Tongue (tissue), 2 donors: ENCODE data around the gene ELL. TPM values are rescaled to one million over a fixed set of nuclear protein-coding genes. Genes with fewer than 3 reads are reported as not detected.
A peak's percentile ranks its signal among the peaks of the same experiment; 100 is the strongest.

Experiments used
- DNase-seq: peaks from one replicate; pipeline ENCODE4 v3.0.0-alpha.2; 2015
- total RNA-seq: library from RNA; depleted of rRNA; stranded (reverse); fragments of >200 nt; gene quantifications from one replicate; pipeline ENCODE4 v1.2.3, GENCODE V29; 2014

Gene ELL
- total RNA-seq, 1 donor from 2014 or later: 21.7 TPM

DNA sequence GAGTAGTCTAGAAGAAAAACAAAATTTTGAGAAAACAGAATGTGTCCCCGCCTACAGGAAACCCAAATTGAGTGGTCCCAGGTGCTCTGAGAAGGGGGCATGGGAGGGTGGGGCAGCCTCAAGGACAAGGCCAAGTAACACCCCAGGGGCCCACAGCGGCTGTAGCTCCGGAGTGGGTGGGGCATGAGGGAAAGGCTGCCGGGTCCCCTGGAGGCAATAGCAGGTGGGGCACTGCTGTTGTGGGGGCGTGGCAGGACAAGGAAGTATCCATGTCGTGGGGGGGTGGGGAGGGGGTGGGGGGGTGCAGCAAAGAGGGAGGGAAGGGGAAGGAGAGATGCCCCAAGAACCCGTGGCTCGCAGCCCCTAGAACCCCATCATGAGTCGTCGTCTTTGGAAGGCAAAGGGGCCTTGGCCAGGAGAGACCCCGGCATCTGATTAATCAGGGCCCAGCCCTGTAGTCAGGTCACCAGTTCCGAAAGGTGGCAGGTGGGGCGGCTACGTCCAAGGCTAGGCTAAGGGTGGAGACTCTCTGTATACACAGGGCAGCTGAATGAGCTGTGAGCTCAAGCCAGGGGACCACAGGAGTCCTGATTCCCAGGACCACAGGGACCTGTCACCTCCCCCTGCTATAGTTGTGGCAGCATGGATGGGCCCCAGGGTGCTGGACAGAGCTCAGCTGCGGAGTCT lies 76.5 kb downstream of the ELL start:
- DNase-seq: no peak

DNA sequence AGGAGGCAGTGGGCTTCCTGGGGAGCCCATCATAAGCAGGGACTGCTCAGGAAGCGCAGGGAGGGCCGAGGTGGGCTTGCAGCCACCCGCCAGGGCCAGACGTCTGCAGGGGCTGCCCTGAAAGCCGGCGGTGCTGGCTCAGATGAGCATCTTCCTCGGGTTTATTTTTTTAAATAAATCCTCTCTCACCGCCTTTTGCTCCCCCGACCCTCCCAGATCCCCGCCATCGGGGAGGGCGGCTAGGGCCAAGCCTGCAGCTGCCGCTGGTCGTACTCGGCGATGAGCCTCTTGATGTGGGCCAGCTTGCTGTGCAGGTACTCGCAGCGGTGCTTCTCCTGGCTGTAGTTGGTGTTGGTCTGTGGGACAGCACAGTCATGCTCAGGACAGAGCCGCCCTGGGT lies 77.4 kb downstream of the ELL start:
- no peak for DNase-seq

DNA sequence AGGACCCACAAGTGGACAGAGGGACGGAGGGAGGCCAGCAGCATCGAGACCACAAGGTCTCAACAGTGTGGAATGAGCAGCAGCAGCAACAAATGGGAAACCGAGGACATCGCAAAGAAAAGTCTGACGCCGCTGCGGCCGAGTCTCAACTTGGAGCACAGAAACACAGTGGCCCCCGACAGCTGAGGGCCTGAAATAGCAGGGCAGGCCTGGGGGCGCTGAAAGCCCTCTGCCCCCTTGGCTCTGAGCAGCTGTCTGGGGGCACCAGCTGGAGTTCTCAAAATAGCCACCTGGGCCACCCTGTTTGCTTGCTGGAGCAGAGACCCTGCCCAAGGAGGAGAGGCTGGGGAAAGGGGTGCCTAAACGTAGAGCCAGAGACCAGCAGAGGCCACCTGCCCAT lies 78.0 kb downstream of the ELL start:
- DNase-seq: peak; percentile 85

DNA sequence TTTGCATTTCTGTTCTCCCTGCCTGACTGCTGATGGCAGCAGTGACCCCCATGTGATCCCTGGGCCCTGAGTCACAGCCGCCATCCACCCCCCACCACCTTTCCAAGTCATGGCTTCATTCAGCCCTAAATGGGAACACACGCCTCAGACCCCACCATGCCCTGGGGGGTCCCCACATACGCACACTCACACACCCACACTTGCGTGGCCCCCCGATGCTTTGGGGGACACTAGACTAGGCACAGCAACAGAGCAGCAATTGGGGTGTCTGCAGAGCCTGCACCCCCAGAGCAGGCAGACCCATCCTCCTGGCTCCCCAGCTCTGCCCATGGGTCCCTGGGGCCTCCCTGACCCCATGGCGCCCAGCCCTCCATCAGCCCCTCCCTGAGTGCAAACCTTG lies 78.5 kb downstream of the ELL start:
- DNase-seq: no peak

DNA sequence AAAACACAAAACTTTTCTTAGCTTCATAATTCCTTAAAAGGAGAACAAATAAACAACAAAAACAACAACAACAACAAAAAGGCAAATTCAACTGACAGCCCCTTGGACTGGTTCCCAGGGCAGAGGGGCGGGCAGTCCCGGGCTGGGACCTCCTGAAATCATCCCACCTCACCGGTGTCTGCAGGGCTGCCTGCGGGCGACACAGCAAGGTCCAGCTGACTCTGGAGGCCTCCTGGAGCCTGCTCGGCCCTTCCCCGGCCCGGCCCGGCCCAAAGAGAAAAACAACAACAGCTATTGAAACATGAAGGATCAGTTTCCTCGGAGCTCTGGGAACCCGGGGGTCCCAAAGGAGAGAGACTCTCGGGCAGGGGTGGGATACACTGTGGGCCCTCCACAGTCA lies 78.9 kb downstream of the ELL start:
- no peak for DNase-seq

DNA sequence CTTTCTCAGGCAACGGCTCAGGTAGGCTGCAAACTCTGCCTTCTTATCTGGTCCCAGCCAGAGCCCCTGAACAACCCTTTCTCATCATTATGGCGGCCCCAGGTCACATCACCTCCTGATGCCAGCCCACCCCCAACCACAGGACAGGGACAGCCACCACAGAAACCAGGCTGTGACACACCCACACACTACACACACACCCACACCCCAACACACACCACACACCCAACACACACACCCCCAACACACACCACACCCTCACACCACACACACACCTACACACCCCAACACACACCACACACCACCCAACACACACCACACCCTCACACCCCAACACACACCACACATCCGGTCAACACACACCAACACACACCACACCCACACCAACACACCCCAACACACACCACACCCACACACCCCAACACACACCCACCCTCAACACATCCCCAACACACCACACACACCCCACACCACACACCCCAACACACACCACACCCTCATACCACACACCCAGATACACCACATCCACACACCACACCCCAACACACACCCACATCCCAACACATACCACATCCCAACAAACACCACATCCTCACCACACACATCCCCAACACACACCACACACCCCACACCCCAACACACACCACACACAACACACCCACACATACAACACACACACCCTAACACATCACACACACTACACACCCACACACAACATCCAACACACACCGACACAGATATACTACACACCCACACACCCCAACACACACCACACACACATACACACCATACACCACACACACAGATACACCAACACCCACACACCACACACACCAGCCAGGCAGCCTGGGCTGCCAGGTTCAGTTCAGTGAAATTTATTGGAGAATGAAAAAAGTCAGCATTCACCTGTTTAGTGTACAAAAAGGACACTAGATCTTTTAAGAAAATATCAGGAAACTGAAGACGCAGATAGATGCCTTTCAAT lies 79.8 kb downstream of the ELL start:
- DNase-seq: no peak

DNA sequence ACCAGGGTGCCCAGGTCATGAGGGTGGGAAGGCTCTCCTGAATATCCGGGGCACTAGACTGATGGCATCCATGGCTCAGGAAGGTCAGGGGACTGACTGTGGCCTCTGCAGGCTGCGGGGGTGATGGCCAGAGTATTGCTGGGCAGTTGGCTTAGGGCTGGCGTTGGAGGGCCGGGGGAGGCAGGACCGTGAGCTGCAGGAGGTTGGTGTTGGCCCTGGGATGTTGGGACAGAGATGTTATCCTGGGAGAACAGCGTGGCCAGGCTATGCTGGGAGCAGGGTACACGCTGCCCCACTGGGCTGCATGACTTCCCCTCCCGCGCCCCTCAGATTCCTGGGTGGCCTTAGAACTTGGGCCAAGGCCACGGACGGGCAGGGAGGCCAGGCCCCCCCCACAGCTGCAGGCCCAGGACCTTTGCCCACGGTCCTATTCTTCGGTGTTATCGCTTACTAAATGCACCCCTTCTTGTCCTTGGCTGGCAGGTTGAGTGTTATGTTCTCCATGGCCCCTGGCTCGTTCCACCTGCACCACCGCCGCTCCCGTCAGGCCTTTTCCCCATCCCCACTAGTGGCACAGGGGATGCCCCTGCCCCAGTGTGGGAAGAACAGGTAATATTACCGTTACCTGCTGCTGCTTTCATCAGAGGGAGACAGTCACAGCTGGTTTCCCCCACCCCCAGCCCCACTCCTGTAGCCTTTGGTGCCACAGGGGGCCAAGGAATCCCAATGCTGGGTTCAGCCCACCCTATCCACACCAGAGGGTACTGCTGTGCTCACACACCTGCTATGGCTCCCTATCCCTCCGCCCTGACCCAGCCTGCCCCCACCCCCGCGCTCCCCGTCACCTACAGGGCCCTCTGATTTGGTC lies 80.7 kb downstream of the ELL start:
- DNase-seq: no peak

DNA sequence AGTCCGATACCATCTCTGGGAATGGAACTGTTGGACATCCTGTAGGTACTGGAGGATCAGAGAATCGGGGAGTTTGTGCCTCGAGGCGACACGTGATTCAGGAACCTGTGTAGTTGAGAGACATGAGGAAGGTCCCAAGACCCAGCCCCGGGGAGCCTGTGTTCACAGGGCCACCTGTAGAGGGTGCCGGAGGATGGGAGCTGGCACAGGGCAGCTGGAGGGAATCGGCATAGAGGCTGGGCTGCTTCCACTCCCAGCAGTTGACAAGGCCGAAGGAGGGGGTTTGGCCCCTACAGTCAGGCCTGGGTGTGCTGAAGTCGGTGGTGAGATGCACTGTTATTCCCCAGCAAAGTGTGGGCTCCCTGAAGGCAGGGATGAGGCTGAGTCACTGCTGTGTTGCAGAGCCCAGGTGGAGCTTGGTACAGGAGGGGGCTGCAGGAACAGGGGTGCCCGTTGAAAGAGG lies 81.4 kb downstream of the ELL start:
- no peak for DNase-seq

DNA sequence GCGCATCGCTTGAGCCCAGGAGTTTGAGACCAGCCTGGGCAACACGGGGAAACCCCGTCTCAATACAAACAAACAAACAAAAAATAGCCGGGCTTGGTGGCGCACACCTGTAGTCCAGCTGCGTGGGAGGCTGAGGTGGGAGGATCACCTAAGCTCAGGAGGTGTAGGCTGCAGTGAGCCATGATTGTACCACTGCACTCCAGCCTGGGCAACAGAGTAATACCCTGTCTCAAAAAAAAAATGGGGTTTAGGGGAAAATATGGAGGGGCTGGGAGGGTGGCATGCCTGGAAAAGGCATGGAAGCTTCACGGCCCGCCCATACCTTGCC lies 82.0 kb downstream of the ELL start:
- no peak for DNase-seq

DNA sequence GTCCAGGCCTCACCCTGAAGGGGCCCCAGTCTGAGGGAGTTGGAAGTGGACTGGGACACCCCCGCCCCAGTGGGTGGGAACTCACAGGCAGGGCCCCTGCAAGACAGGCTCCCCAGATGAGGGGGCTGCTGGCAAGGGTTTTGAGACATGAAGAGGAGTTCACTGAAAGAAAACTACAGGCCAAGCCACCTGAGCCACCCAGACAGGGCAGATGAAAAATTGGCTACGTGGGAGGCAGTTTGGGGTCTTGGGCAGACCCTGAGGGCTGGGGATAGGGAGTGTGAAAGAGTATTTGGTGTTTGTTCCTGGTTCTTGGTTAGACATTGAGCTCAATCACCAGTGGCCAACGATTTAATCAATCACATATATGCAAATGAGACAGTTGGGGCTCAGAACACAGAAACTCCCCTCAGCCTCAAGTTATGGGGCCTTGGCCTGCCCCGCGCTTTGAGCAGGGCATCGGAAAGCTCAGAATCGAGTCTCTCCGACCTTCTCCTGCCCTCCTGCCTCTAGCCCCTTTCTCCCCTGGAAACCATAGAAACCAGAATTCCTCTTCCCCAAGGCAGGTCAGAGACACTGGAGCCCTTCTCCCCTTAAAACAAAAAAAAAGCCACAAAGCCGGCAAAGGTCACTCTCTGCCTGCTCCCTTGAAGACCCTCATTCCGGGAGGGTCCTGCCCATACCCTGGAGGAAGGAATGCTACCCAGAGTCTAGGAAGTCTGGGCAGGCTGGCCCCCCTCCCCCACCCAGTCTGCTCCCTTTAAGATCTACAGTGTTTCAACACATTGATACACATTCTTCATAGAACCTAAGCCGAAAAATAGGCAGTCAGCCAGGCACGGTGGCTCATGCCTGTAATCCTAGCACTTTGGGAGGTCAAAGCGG lies 82.6 kb downstream of the ELL start:
- no peak for DNase-seq

DNA sequence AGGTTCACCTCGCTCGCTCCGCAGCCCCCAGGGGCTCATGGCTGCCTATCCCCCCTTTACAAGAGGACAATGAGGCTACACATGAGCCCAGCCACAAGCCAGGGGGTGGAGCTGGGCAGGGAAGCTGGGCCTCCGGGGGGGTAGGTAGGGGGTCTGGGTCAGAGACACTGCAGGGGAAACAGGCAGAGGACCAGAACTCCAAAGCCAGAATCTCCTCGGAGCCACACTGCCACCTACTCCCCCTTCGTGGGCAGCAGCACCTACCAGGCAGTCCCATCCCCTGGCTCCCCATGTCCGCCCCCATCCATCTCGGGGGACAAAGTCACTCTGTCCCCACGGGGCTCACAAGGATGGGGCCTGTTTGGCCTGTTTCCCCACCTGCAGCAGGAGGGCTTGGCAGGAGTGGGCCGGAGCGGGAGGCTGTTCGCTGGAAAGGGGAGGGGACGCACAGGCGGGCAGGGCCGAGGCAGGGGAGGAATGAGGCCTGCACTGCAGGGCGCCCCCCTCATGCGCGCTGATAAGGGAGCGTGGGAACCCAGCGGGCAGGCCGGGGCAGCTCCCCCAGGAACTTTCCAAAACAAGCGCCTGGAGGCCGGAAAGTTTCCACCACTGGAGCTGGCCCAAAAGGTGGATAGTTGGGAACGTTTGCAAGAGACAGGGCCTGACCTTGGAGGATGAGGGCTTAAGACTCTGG lies 83.4 kb downstream of the ELL start:
- no peak for DNase-seq

DNA sequence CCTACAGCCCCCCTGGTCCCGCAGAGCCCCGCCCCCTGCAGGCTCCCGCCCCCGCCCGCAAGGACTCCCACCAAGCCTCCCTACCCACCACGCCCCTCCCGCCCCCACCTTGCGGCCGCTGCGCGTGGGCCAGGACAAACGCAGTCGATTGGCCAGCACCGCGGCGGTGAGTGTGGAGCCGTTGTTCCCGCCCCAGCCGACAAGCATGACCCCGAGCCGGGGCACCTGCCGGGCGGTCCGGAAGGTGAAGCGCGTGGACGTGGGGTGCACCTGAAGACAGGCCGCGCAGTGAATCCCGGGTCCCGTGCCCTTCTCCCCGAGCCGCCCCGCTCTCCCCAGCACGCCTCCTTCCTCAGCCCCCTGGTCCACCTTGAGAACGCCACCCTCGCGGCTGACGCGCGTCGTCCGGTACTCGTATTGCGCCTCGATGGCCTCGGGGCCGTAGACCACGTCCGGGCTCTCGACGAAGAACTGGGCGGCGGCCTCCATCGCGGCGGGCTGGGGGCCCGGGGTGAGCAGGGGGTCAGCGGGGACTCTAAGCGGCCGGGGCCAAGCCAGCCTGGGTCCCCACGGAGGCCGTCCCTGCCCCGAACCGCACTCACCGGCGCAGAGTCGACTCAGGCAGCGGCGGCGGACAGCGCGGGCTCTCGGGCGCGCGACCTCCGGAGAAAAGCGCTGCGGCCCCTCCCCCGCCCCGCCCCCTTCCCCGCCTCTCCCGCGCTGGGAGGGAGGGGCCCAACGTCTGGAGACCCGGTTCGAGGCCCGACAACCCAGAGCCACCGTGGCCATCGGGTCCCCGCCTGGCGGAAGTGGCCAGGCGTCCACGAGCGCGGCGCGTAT lies 84.2 kb downstream of the ELL start, which contains the start of gene ISYNA1:
Gene ISYNA1, minus strand, starts transcription at position 643 of the 840 bp plus-strand sequence. Its CDS starts 154 bp downstream, at position 489.
- peak; percentile 77 for DNase-seq

DNA sequence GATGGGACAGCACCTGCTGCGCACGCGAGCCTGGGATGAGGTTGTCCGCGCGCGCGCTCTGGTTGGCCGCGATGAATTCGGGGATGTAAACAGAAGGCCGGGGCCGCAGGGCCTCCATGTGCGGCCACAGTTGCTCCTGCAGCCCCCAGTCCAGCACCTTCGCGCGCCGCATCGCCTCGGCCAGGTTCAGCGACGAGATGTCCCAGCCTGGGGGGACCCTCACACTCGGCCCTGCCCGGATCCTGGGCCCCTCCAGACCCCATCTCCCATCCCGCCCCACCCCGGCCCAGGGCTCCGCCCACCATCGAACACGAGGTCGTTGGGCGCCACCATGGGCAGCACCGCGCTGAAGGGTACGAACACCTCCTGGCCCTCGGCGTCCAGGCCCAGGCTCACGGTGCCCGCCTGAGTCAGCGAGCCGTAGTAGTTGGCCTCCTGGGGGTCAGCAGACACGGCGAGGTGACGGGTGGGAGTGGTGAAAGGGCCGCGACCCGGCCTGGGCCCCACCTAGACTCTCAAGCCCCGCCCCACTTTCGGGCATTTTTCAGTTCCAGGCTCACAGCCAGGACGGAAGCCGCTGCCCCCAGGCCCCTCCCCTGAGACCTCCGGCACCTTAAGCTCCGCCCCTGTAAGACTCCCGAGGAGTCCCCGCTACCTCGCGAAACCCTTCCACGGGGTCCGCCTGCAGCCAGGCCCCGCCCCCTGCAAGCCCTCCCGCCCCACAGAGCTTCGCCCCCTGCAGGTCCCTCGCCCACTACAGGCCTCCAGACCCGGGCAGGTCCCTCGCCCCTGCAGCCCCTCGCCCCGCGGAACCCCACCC lies 85.0 kb downstream of the ELL start:
- DNase-seq: peak; percentile 90

DNA sequence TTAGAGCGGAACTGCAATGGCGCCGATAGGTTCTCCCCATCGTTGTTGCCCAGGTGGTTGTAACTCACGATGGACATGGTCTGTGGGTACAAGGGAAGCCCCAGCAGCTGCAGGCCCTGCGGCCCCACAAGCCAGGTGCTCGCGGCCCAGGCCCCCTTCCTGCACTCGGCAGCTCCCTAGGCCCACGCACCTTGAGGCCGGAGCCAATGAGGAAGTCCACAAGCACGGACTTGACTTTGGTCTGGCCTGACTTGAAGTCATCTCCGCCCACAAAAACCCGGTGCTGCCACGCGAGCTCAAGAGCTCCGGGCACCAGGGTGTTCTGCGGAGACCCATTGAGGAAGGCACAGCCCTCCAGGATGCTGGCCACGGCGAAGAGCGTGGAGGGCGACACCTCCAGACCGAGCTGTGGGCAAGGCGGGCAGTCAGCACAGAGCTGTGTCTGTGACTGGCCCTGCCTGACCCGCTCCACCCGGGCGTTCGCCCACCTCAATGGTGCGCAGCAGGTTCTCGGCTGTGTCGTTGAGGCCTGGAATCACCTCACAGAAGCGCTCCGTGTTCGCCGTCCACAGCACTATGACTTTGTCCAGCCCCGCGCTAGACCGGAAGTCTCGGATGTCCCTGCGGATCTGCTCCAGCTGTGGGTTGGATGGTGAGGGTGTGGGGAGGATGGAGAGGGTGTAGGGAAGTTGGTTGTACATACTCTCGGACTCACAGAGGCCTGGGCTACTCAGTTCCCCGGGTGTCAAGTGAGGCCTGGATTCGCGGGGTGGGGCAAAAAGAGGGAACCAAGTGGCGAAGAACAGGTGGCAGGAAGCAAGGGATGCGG lies 85.8 kb downstream of the ELL start:
- DNase-seq: no peak

DNA sequence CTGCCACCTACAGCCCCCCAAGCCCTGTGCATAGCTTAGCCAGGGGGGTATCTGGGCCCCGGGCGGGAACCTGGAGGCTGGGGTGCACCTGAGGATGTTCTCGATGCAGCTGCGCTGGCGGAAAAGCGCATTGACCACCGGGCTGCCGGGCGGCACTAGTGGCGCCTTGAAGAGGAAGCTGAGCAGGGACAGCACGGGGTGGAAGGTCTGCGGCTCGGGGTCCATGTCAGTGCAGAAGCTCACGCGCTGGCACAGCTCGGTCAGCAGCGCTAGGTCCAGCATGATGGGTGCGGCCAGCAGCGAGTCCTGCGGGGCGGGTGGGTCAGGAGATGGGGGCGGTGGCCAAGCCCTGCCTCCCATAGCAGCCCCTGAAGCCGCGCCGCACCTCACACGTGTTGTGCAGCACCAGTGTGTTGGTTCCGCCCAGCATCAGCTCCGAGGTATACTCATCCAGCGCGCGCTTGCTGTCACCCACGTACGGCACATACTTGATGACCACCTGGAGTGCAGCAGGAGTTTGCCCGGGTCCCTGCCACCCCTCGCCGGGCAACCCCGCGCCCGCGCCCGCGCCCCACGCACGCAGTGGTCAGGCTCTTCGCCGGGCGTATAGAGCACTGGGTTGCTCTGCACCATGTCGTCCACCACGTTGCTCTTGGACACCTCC lies 86.6 kb downstream of the ELL start:
- DNase-seq: no peak

DNA sequence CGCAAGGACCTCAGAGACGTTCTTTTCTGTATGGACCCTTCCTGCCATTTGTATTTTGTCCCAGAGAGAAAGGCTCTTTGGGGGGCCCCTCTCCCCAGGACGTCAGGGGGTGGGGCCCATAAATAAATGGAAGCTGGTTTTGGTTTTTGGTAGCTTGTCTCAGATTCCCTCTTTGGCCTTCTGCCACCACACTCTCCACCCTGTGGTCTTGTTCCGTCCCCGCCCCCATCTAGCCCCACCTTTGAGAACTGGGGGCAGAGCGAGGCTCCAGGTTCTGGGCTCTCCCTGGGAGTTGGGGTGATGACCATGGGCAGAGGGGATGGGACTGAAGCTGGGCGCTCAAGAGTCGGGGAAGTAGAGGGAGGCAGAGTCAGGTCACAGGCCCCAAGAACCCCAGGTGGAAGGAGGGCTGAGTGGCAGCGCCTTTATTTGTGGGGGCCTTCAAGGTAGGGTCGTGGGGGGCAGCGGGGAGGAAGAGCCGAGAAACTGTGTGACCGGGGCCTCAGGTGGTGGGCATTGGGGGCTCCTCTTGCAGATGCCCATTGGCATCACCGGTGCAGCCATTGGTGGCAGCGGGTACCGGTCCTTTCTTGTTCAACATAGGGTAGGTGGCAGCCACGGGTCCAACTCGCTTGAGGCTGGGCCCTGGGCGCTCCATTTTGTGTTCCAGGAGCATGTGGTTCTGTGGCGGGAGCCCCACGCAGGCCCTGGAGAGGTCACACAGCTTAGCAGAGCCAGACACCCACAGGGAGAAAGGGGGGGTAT lies 87.3 kb downstream of the ELL start:
- no peak for DNase-seq
